HL-60 (cell line): ENCODE data around the gene AKAP11.

ENCODE experiments used
- DNase-seq, 2 experiments: peaks; one replicate each; pipeline ENCODE4 v3.0.0-alpha.2; 2010 to 2020; ENCODE audit warnings: low read depth in 1 of 2, low spot score in 1 of 2
- H3K27ac ChIP-seq: fragments of 250-450 bp; sonication (Bioruptor Pico); replicated peaks from 2 replicates; pipeline ENCODE4 v1.5.1; 2020; ENCODE audit warnings: mild to moderate bottlenecking, moderate library complexity
- H3K27me3 ChIP-seq: fragments of 250-450 bp; sonication (Bioruptor Pico); 2 replicates; pipeline ENCODE4 v1.5.1; 2021; ENCODE audit warnings: mild to moderate bottlenecking, moderate library complexity; ENCODE audit not compliant: insufficient read depth, poor library complexity, severe bottlenecking
- H3K4me3 ChIP-seq: replicated peaks from 2 replicates; pipeline ENCODE4 v1.5.1; 2011; ENCODE audit warnings: mild to moderate bottlenecking, control low read depth, low read length; ENCODE audit not compliant: insufficient read depth
- CTCF ChIP-seq: IDR thresholded peaks from one replicate; pipeline ENCODE4 v1.5.1; 2011; ENCODE audit warnings: low read length, control low read depth, inconsistent platforms; ENCODE audit not compliant: insufficient read depth
- GABPA ChIP-seq: IDR thresholded peaks from 2 replicates; pipeline ENCODE4 v1.6.1; 2012; ENCODE audit warnings: low read depth
- POLR2AphosphoS5 ChIP-seq: IDR thresholded peaks from 2 replicates; pipeline ENCODE4 v1.6.1; 2012; ENCODE audit warnings: low read depth
- REST ChIP-seq: IDR thresholded peaks from 2 replicates; pipeline ENCODE4 v1.6.1; 2012; ENCODE audit warnings: low read depth; ENCODE audit not compliant: insufficient replicate concordance
- SPI1 ChIP-seq: IDR thresholded peaks from 2 replicates; pipeline ENCODE4 v1.6.1; 2012; ENCODE audit warnings: low read depth, mild to moderate bottlenecking, borderline replicate concordance

AKAP11 gene

DNA sequence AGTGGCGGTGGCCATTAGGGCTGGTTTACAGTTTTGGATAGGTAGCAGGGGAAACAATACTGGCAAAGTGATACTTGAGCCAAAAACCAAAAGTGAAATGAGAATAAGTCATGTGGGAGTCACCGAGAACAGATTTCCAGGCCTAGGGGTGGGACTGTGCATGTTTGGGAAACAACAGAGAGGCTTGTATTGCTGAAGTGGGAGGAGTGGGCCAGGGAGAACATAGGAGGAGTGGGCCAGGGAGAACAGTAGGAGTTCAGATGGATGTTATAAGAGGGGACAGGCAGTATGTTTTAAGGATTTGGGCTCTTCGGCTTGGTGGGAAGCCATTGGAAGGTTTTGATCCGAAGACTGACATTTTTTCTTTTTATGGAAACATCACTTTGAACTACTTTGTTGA is 35.5 kb downstream of the AKAP11 start:
- no peaks in the 10 kb centered on the region for H3K27me3 ChIP-seq
- TF ChIP-seq CTCF (no peak), REST (no peak), POLR2AphosphoS5 (no peak), SPI1 (no peak), GABPA (no peak)
- no peak for DNase-seq

DNA sequence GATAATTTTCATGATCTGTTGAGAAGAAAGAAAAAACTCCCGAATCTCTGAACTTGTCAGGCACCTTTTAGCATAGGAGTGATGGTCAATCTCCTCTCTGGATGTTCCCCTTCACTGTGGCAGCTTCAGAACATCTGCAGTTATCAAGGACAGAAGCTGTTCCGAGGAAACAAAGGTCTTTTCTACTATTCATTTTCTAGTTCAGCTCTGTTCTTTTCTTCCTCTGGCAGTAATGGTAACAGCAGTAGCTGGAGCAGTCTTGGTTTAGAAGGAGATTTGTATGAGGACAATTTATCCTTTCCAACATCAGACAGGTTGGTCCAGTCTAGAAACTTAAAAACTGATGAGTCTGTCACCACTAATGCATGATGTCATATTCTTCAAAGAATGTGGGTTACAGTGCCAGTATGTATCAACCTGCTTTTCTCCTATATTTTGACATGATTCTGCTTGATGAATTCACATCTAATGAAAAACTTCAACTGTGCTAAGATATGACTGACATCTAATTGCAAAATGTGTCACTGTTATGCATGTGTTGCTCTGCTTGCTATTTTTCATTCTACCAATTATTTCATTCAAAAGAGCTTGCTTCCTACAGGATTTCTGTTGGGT is 41.0 kb downstream of the AKAP11 start:
- TF ChIP-seq GABPA: no peak
- TF ChIP-seq SPI1: no peak
- TF ChIP-seq REST: no peak
- TF ChIP-seq CTCF: no peak
- TF ChIP-seq POLR2AphosphoS5: no peak
- no peak overlapping the region for H3K27ac ChIP-seq
- H3K4me3 ChIP-seq: no peak overlapping the region
- no peaks in the 10 kb centered on the region for H3K27me3 ChIP-seq
- DNase-seq: no peak

More for the DNA sequence above, 35.5 kb downstream of the AKAP11 start:
- Histone ChIP-seq H3K4me3 (no peak overlapping the region), H3K27ac (no peak overlapping the region)

GRCh38 chr13:42318570-42318969 is 46.6 kb downstream of the AKAP11 start:
- DNase-seq: no peak
- Histone ChIP-seq H3K27me3 (no peaks in the 10 kb centered on the region), H3K27ac (no peak overlapping the region), H3K4me3 (no peak overlapping the region)
- no peak for TF ChIP-seq REST

DNA sequence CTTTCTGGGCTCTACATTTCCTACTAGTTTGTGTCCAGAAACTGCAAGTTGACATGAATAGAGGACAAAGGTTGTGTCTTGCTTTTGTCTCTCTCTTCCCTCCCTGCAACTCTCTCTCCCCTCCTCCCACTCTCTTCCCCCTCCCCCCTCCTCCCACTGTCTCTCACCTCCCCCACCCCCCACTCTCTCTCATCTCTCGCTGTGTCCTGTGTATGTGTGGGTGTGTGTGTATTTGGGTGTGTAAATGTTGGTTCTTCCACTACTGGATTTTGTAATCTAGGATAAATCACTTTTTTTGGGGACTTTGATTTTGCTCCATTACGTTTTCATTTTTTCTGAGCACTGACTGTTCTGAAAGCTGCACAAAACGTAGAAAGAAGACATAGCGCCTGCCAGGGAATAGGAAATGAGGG is 48.4 kb downstream of the AKAP11 start:
- Histone ChIP-seq H3K4me3 (no peak overlapping the region), H3K27ac (no peak overlapping the region)
- TF ChIP-seq GABPA (no peak), CTCF (no peak), SPI1 (no peak), REST (no peak), POLR2AphosphoS5 (no peak)

More for the DNA sequence above, 48.4 kb downstream of the AKAP11 start:
- H3K27me3 ChIP-seq: no peaks in the 10 kb centered on the region
- no peak for DNase-seq
